Measurements from ENCODE around the gene UFSP1. TPM values are rescaled to one million over a fixed set of nuclear protein-coding genes. Genes with fewer than 3 reads are reported as not detected.
A peak's percentile ranks its signal among the peaks of the same experiment; 100 is the strongest.

Gene UFSP1
- total RNA-seq, 1 donor from 2014 or later: 2.4 TPM

DNA sequence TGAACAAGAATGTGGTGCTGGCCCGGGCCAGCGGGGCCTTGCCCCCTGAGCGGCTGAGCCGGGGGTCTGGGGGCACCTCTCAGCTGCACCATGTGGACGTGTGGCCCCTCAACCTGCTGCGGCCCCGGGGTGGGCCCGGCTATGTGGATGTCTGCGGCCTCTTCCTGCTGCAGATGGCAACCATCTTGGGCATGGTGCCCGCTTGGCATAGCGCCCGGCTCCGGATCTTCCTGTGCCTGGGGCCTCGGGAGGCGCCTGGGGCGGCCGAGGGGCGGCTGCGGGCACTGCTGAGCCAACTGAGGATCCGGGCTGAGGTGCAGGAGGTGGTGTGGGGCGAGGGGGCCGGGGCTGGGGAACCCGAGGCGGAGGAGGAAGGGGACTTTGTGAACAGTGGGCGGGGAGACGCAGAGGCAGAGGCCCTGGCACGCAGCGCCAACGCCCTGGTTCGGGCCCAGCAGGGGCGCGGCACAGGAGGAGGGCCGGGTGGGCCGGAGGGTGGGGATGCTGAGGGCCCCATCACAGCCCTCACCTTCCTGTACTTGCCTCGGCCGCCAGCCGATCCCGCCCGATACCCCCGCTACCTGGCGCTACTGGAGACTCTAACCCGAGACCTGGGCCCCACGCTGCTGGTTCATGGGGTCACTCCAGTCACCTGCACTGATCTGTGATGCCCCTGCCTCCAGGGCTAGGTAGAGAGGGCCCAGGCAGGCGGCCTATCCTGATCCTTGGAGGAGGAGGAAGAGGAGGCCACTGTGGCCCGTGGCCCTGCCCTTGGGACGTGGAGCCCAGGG is 23.4 kb downstream of the UFSP1 start:
- no peaks in the 10 kb centered on the region for H3K9me3 ChIP-seq (replicated peaks)
- H3K27ac ChIP-seq (replicated peaks): peak overlapping the region; percentile 91
- H3K27me3 ChIP-seq (ENCODE audit: low read depth): no peaks in the 10 kb centered on the region
- H3K4me1 ChIP-seq: peaks cover 47% of the 10 kb centered on the region
- peaks cover 19% of the 10 kb centered on the region for H3K36me3 ChIP-seq
- peak; percentile 81 for DNase-seq
- intact Hi-C loops (cut with micrococcal nuclease): no loop called here
- H3K4me3 ChIP-seq: peak overlapping the region; percentile 84
- TF ChIP-seq, protein P1, sequence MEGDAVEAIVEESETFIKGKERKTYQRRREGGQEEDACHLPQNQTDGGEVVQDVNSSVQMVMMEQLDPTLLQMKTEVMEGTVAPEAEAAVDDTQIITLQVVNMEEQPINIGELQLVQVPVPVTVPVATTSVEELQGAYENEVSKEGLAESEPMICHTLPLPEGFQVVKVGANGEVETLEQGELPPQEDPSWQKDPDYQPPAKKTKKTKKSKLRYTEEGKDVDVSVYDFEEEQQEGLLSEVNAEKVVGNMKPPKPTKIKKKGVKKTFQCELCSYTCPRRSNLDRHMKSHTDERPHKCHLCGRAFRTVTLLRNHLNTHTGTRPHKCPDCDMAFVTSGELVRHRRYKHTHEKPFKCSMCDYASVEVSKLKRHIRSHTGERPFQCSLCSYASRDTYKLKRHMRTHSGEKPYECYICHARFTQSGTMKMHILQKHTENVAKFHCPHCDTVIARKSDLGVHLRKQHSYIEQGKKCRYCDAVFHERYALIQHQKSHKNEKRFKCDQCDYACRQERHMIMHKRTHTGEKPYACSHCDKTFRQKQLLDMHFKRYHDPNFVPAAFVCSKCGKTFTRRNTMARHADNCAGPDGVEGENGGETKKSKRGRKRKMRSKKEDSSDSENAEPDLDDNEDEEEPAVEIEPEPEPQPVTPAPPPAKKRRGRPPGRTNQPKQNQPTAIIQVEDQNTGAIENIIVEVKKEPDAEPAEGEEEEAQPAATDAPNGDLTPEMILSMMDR (IDR thresholded peaks at IDR 0.05; ENCODE audit: borderline replicate concordance): no peak

DNA sequence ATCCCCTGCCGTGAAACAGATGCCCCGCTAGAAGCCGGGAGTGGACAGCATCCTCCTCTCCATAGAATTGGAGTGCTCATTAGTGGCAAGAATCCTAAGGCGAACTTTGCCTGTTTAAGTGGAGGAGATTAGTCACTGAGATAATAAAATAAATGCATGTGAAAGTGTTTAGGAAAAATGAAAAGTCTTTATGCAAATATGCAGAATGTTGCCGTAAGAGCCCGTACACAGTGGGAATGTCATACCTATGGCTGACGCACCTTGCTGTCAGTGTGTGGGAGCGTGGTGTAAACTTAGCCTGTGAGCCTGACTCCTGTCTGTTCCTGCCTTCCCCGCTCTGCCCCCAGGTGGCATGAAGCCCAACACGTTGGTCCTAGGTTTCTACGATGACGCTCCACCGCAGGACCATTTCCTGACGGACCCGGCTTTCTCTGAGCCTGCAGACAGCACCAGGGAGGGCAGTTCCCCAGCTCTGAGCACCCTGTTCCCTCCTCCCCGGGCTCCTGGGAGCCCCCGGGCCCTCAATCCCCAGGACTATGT is 24.1 kb downstream of the UFSP1 start:
- Histone ChIP-seq H3K4me3 (no peak overlapping the region), H3K9me3 (replicated peaks) (no peaks in the 10 kb centered on the region), H3K27me3 (ENCODE audit: low read depth) (no peaks in the 10 kb centered on the region), H3K4me1 (peaks cover 47% of the 10 kb centered on the region), H3K27ac (replicated peaks) (peak overlapping the region; percentile 91), H3K36me3 (peaks cover 19% of the 10 kb centered on the region)
- TF ChIP-seq, protein P1 (IDR thresholded peaks at IDR 0.05; ENCODE audit: borderline replicate concordance): no peak
- intact Hi-C loops (cut with micrococcal nuclease): no loop called here
- DNase-seq: no peak

DNA sequence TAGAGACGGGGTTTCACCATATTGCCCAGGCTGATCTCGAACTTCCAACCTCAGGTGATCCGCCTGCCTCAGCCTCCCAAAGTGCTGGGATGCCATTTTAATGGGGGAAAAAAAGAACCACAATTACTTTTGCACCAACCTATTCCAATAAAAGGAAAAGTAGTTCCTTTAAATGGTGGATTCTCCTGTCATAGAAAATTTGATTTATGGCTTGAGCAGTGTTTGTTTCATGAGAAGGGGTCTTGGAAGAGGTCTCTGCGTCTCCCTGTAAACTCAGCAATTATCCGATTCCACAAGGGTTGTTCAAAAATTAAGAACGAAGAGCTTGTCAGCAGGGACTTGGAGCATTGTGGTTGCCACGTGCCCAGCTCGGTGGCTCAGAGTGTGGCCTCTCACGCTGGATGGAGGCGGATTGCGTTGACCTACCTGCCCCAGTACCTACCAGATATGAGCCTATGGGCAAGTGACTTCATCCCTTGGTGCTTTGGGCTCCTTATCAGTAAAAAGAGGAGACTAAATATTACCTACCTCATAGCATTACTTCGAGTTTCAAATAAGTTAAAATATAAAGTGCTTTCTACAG is 25.2 kb downstream of the UFSP1 start:
- intact Hi-C loops (cut with micrococcal nuclease): no loop called here

DNA sequence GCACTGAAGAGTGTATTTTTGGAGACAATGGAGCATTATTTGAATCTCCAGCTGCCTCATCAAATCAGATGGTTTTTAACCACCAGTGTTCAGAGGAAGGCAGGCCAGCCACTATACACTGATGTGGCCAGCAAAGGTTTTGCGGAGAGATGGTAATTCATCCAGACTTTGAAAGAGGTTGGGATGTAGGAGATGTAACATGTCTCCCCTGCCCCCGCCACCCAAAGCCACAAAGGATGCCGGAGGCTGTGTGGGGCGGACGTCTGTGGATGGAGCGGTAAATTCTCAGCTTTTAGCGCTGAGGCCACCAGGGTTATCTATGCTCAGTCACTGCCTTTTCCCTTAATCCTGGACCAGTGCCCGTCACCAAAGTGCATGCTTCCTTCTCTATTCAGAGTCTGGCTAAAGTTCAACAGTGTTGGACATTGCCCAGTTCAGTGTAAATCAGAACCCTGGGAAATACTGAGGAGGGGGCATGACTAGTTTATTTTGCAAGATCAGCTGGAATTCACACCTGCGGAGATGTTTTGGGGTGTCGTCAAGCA is 26.0 kb downstream of the UFSP1 start:
- Histone ChIP-seq H3K4me3 (no peak overlapping the region), H3K9me3 (replicated peaks) (no peaks in the 10 kb centered on the region), H3K36me3 (peaks cover 26% of the 10 kb centered on the region), H3K4me1 (peaks cover 38% of the 10 kb centered on the region), H3K27me3 (ENCODE audit: low read depth) (no peaks in the 10 kb centered on the region), H3K27ac (replicated peaks) (no peak overlapping the region)
- DNase-seq: no peak
- intact Hi-C loops (cut with micrococcal nuclease): no loop called here
- TF ChIP-seq, protein P1 (IDR thresholded peaks at IDR 0.05; ENCODE audit: borderline replicate concordance): no peak

More for the DNA sequence above, 25.2 kb downstream of the UFSP1 start:
- peaks cover 47% of the 10 kb centered on the region for H3K4me1 ChIP-seq
- no peak overlapping the region for H3K27ac ChIP-seq (replicated peaks)
- no peak overlapping the region for H3K4me3 ChIP-seq
- TF ChIP-seq, protein P1 (IDR thresholded peaks at IDR 0.05; ENCODE audit: borderline replicate concordance): no peak
- no peaks in the 10 kb centered on the region for H3K9me3 ChIP-seq (replicated peaks)
- peaks cover 22% of the 10 kb centered on the region for H3K36me3 ChIP-seq
- H3K27me3 ChIP-seq (ENCODE audit: low read depth): no peaks in the 10 kb centered on the region
- no peak for DNase-seq

DNA sequence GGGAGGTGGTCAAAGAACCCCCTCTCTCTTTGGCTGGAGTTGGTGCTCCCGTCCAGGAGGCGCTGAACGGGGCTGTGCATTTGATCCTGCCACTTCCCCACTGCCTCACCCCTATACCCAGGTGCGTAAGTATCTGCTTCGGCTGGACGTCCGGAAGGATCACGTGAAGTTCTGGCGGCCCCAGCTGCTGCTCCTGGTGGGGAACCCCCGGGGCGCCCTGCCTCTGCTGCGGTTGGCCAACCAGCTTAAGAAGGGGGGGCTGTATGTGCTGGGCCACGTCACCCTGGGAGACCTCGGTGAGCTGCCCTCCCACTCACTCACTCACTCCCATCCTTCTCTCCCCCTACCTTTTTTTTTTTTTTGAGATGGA is 27.9 kb downstream of the UFSP1 start:
- no peak overlapping the region for H3K4me3 ChIP-seq
- intact Hi-C loops (cut with micrococcal nuclease): no loop called here
- no peaks in the 10 kb centered on the region for H3K9me3 ChIP-seq (replicated peaks)
- no peak for DNase-seq
- H3K27ac ChIP-seq (replicated peaks): no peak overlapping the region
- H3K4me1 ChIP-seq: peaks cover 19% of the 10 kb centered on the region
- TF ChIP-seq, protein P1 (IDR thresholded peaks at IDR 0.05; ENCODE audit: borderline replicate concordance): no peak
- H3K27me3 ChIP-seq (ENCODE audit: low read depth): no peaks in the 10 kb centered on the region
- H3K36me3 ChIP-seq: peaks cover 26% of the 10 kb centered on the region
